ENCODE measurements around the gene CTNNBIP1. TPM values are rescaled to one million over a fixed set of nuclear protein-coding genes. Genes with fewer than 3 reads are reported as not detected.

The CTNNBIP1 gene
- total and polyA plus RNA-seq, 2 donors from 2014 or later, result 21.9 to 26.4 TPM

GRCh38 chr1:9884805-9885204, 25.3 kb downstream of the CTNNBIP1 start:
- intact Hi-C loops (cut with DNase I), result no loop called here
- Histone ChIP-seq H3K36me3 (ENCODE audit: control insufficient read depth in 2 of 3, insufficient read depth in 3 of 3, low read length in 3 of 3) (peaks cover 0 to 3% (median 0%) of the 10 kb centered on the region in 3 donors), H3K27me3 (ENCODE audit: control insufficient read depth, insufficient read depth, low read length) (no peaks in the 10 kb centered on the region), H3K4me1 (ENCODE audit: control insufficient read depth in 2 of 3, insufficient read depth in 2 of 3, low read depth in 1 of 3, low read length in 3 of 3) (peaks cover 0 to 3% (median 0%) of the 10 kb centered on the region in 3 donors), H3K9me3 (ENCODE audit: control insufficient read depth in 2 of 3, insufficient read depth in 1 of 3, low read length in 3 of 3) (no peaks in the 10 kb centered on the region), H3K4me3 (ENCODE audit: low read length in 3 of 3) (no peak overlapping the region), H3K27ac (ENCODE audit: low read depth in 2 of 2, low read length in 2 of 2) (no peak overlapping the region), H3K9ac (ENCODE audit: low read length in 3 of 3) (no peak overlapping the region)
- no peak for TF ChIP-seq CTCF (IDR thresholded peaks at IDR 0.05; ENCODE audit: borderline replicate concordance, extremely low read depth, insufficient read depth)
- FAIRE-seq (no peak), DNase-seq (no peak)

GRCh38 chr1:9883585-9884449, 26.3 kb downstream of the CTNNBIP1 start:
- Histone ChIP-seq H3K4me3 (ENCODE audit: low read length in 3 of 3) (no peak overlapping the region), H3K27ac (ENCODE audit: low read depth in 2 of 2, low read length in 2 of 2) (no peak overlapping the region), H3K9me3 (ENCODE audit: control insufficient read depth in 2 of 3, insufficient read depth in 1 of 3, low read length in 3 of 3) (no peaks in the 10 kb centered on the region), H3K4me1 (ENCODE audit: control insufficient read depth in 2 of 3, insufficient read depth in 2 of 3, low read depth in 1 of 3, low read length in 3 of 3) (peaks cover 0 to 3% (median 0%) of the 10 kb centered on the region in 3 donors), H3K36me3 (ENCODE audit: control insufficient read depth in 2 of 3, insufficient read depth in 3 of 3, low read length in 3 of 3) (peaks cover 0 to 3% (median 0%) of the 10 kb centered on the region in 3 donors), H3K9ac (ENCODE audit: low read length in 3 of 3) (no peak overlapping the region), H3K27me3 (ENCODE audit: control insufficient read depth, insufficient read depth, low read length) (no peaks in the 10 kb centered on the region)
- no peak for FAIRE-seq
- no peak for DNase-seq
- intact Hi-C loops (cut with DNase I), result no loop called here
- no peak for TF ChIP-seq CTCF (IDR thresholded peaks at IDR 0.05; ENCODE audit: borderline replicate concordance, extremely low read depth, insufficient read depth)

- DNase-seq (no peak), FAIRE-seq (no peak)
- no peak for TF ChIP-seq CTCF (IDR thresholded peaks at IDR 0.05; ENCODE audit: borderline replicate concordance, extremely low read depth, insufficient read depth)
- H3K36me3 ChIP-seq (ENCODE audit: control insufficient read depth in 2 of 3, insufficient read depth in 3 of 3, low read length in 3 of 3), result peaks cover 0 to 3% (median 0%) of the 10 kb centered on the region in 3 donors
- peaks cover 0 to 8% (median 0%) of the 10 kb centered on the region in 3 donors for H3K4me1 ChIP-seq (ENCODE audit: control insufficient read depth in 2 of 3, insufficient read depth in 2 of 3, low read depth in 1 of 3, low read length in 3 of 3)
- H3K4me3 ChIP-seq (ENCODE audit: low read length in 3 of 3), result no peak overlapping the region
- H3K9ac ChIP-seq (ENCODE audit: low read length in 3 of 3), result no peak overlapping the region
- no peak overlapping the region for H3K27ac ChIP-seq (ENCODE audit: low read depth in 2 of 2, low read length in 2 of 2)
- H3K27me3 ChIP-seq (ENCODE audit: control insufficient read depth, insufficient read depth, low read length), result no peaks in the 10 kb centered on the region
- intact Hi-C loops (cut with DNase I), result no loop called here
- no peaks in the 10 kb centered on the region for H3K9me3 ChIP-seq (ENCODE audit: control insufficient read depth in 2 of 3, insufficient read depth in 1 of 3, low read length in 3 of 3)
Measured at GRCh38 chr1:9882945-9883303, 27.1 kb downstream of the CTNNBIP1 start.
